ENCODE measurements around the gene ATXN2. TPM values are rescaled to one million over a fixed set of nuclear protein-coding genes. Genes with fewer than 3 reads are reported as not detected.
A peak's percentile ranks its signal among the peaks of the same experiment; 100 is the strongest.

Gene ATXN2
- total RNA-seq, 1 donor from 2014 or later, result 12.3 TPM

DNA sequence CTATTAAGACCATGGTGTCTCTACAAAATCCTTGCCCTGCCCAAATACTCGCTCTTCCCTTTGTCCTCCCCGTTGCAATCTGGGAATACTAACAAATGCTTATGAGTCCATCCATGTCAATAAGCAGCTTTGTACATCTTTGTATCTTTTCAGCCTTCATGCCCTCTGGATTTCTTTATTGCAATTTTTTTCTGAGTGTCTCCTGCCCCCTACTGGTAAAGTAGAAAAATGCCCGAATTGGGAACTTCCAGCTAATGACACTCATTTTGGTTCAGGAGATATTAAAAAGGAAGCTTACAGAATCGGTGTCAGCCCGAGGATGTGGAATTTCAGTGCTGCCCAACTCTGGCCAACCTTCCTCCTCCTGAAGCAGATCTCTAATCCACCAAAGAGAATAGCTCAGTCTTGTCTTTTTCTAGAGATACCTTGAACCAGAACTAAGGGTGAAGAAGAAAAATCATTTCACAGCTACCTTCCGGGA is 147.4 kb downstream of the ATXN2 start:
- no peak for DNase-seq (ENCODE audit: low read depth, low spot score)

- no peak for DNase-seq (ENCODE audit: low read depth, low spot score)
These were observed 147.9 kb downstream of the ATXN2 start for GRCh38 chr12:111451232-111451631.

DNA sequence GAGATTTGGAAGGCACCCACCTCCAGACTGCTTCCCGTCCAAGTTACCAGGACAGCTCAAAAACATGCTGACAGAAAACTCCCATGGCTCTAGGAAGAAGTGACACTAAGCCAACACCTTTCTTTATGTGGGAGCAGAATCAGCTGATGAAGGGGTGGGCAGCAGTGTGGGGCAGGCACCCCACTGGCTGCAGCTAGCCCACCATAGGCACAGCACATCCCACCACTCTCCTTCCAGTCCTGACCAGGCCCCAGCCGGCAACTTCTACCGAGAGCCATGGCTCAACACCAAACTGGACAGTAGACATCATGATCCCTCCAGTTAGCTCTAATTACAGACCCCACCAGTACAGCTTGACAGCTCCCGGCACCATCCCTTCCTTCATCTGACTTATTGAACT is 148.4 kb downstream of the ATXN2 start:
- no peak for DNase-seq (ENCODE audit: low read depth, low spot score)

DNA sequence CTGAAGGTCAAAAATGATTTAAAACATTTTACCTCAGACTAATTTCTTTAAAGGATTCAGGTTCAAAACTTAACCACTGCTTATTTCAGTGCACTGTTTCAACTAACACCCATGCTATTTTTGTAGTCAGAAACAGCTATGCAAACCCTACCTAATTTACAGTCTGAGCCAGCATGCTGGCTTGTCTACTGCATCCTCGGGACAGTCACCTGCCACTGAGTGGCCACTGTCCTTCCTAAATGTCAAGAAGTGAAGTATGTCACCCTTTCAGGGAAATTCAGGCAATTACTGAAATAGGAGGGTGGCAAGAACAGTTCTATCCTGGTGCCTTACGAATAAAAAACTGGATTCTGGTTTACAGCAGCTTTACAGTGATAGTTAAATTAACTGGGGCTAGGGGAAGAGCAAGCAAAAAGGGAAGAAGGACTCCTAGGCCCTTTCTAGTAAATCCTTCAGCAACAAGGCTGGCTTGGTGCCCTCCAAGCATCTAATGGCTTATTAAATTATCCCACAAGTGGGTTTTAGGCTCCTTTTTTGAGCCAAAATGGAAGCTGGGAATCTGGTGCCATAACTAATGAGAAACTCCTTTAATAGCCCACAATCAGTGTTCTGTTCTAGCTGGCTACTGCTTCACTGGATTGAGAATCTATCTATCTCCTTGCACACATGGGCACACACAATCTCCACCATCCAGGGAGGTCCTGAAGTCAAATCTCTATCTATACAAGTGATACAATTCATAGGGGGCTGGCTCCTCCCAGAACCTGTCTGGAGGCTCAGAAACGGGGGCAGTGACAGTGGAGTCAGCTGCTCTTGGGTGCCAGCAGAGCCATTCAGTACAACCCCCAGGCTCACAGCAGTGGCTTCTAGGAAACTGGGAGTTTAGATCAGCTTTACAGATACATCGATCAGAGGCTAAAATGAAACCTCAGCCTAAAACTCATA is 150.0 kb downstream of the ATXN2 start:
- DNase-seq (ENCODE audit: low read depth, low spot score), result no peak

GRCh38 chr12:111448266-111448830 is 150.8 kb downstream of the ATXN2 start:
- no peak for DNase-seq (ENCODE audit: low read depth, low spot score)

- DNase-seq (ENCODE audit: low read depth, low spot score), result no peak
These were observed 151.4 kb downstream of the ATXN2 start for GRCh38 chr12:111447571-111448265.

DNA sequence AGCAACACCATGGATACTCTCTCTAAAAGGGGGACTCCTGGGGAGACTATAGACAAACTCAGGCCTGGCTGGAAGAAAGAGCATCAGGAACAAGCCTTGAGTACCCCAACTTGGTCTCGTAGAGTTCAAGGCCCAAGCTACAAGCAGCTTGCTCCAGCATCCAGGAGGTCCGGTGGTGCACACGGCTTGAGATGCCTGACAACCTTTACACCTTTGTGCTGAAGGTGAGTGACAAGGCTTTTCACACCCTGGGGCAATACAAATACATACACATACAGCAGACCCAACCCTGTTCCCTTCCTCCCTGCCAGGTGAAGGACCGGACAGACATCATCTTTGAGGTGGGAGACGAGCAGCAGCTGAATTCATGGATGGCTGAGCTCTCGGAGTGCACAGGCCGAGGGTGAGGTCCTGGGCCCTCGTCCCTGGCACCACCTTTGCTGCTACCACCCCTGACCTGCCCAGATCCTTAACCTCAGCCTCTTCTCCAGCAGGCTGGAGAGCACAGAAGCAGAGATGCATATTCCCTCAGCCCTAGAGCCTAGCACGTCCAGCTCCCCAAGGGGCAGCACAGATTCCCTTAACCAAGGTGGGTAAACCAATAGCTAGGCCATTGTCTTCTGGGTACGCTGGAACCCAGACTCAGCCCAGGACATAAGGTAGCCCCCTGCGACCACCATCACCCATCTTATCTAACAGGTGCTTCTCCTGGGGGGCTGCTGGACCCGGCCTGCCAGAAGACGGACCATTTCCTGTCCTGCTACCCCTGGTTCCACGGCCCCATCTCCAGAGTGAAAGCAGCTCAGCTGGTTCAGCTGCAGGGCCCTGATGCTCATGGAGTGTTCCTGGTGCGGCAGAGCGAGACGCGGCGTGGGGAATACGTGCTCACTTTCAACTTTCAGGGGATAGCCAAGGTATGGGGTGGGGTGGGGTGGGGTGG is 152.2 kb downstream of the ATXN2 start:
- DNase-seq (ENCODE audit: low read depth, low spot score), result no peak

- DNase-seq (ENCODE audit: low read depth, low spot score), result peak; percentile 96
These were observed 153.2 kb downstream of the ATXN2 start for GRCh38 chr12:111445726-111446581.

DNA sequence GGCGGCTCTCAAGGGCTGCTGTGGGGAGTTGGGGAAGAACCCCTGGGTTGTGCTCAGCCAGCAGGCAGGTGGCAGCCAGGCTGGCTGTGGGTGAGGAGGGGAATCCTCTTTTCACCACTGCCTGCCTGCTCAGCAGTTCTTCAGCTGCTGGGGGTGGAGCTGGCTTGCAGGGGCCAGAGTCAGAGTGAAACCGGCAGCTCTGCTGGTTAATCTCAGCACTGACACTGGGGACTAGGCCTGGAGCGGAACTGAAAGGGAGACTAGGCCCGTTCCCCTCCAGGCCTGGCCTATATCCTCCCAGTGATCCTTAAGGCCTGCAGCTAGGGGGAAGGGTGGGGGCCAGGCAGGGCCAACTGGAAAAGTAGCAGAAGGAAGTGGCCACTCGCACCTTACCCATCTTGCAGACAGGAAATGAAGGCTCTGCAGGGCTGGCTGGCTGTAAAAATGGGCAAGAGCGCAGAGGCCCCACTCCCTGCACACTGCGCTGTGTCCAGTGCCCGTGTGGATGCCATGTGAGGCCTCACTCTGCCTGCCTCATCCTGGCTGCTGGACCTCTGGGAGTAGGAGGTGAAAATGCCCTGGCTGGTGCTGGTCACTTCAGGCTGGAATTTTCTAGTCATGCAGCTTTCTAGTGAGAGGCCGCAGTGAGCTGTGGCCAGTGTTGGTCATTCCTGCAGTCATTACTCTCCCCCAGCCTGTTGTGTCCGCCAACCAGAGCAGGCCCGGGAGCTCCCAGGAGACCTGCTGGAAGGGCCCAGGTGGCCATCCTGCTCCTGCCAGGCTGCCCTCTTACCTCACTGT is 154.0 kb downstream of the ATXN2 start:
- DNase-seq (ENCODE audit: low read depth, low spot score), result no peak

GRCh38 chr12:111444314-111444924 is 154.7 kb downstream of the ATXN2 start:
- no peak for DNase-seq (ENCODE audit: low read depth, low spot score)

- no peak for DNase-seq (ENCODE audit: low read depth, low spot score)
These were observed 155.5 kb downstream of the ATXN2 start for GRCh38 chr12:111443586-111443985.

DNA sequence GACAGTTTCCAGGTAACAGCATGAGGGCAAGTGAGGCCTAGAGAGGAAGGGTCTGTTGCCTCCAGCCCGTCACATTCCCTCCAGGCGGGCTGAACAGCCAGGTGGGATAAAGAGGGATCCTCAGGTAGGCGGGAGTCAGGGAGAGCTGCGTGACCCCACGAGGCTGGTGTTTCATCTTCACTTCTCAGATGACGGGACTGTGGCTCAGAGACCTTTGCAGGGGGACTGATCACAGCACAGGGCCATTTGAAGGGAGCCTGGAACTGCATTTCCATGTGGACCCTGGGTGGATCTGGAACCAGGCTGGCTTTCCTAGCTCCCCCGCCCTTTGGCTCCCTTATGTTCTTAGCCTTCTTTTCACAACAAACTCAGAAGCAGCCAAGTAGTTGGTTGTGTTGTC is 156.0 kb downstream of the ATXN2 start:
- DNase-seq (ENCODE audit: low read depth, low spot score), result no peak

DNA sequence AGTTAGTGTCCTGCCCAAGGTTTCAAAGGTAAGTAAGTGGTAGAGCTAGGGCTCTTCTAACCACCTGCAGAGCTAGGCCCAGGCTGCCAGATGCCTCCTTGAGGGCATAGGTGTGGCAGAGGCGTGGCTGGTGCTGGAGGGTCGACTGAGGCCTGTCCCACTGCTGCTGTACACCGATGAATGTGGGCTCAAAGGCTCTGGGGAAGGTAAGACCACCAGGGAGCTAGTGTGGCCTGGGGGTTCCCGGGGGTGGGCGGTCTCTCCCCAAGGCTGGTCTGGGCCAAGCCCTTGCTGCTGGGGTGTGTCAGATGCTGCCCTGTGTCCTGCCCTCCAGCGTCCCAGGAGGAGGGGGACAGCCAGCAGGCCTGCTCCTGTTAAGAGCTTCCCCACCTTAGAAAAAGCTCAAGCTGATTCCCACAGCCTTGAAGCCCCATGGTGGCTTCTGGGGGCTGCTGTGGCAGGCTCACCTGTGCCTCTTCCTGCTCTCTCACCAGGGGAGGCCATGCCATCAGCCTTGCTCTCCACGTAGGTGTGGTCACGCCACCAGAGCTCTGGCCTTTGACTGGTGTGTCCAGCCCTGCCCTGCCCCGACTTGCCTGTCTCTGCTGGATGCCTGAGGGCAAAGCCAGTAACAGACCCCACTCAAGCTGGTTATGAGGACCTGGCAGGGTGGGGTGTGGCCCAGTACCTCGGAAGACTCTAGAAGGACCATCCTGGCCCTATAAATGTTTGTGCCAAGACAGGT is 156.6 kb downstream of the ATXN2 start:
- DNase-seq (ENCODE audit: low read depth, low spot score), result no peak

DNA sequence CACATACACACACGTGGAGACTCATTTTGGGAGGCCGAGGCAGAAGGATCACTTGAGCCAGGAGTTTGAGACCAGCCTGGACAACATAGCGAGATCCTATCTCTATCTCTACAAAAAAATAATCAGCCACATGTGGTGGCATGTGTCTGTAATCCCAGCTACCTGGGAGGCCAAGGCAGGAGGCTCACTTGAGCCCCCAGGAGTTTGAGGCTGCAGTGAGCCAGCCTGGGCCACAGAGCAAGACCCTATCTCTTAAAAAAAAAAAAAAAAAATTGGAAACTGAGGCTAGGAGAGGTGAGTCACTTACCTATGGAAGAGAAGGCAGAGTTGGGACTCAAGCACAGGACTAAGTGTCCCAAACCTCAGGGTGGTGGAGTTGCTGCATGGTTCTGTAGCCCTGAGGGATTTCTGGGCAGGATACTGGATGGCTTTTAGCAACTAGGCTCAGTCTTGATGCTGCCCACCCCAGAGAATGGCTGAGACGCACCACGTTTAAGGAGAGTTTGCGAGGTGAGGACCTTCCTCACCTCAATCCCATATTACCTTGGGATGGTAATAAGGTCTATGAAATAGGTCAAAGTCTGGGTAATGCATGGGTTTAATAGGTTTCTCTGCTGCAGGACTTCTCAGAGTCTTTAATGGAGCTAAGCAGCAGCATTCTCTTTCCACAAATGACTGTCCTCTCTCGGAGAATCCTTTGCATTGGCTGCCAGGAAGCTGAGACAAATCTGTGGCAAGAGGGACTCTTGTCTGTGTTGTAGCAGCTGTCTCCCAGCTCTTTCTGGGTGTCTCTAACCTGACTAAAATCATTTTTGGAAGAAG is 157.8 kb downstream of the ATXN2 start:
- no peak for DNase-seq (ENCODE audit: low read depth, low spot score)

GRCh38 chr12:111440631-111441030 is 158.5 kb downstream of the ATXN2 start:
- no peak for DNase-seq (ENCODE audit: low read depth, low spot score)

GRCh38 chr12:111440152-111440551 is 159.0 kb downstream of the ATXN2 start:
- DNase-seq (ENCODE audit: low read depth, low spot score), result no peak

DNA sequence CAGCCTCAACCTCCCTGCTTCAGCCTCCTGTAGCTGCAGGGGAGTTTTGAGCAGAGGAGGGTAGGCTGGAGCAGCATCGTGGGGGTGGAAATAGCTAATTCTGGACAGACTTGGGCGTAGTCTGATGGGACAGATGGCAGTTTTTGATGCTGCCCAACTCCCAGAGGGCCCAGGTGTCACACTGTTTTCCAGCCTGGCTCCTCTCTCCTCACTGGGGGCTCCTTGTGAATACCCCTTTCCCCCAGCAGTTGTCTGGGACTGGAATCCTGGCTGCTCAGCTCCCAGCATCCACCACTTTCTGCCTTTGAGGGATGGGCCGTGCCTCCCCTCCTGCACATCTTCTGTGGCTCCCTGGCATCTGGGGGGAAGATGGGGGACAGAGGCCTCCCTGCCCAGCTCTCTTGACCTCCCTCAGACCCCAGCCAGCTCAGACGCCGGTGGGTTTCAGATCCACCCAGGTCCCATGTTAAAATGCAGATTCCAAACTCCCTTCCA is 159.4 kb downstream of the ATXN2 start:
- no peak for DNase-seq (ENCODE audit: low read depth, low spot score)
